ENCODE measurements around the gene C7orf25. TPM values are rescaled to one million over a fixed set of nuclear protein-coding genes. Genes with fewer than 3 reads are reported as not detected.

The C7orf25 gene
- total and polyA plus RNA-seq, 8 donors = 1.9 to 7.2 (median 2.7) TPM

- no peak for TF ChIP-seq CTCF (IDR thresholded peaks at IDR 0.05)
- peaks cover 4% of the 10 kb centered on the region in 2 donors for H3K4me1 ChIP-seq
- no peak overlapping the region for H3K4me3 ChIP-seq
- H3K36me3 ChIP-seq = no peaks in the 10 kb centered on the region
- no peaks in the 10 kb centered on the region for H3K27me3 ChIP-seq
- ATAC-seq = peak; percentile 67
- DNase-seq = no peak
- intact Hi-C loops (cut with DNase I) = no loop called here
- H3K27ac ChIP-seq = no peak overlapping the region
- peaks cover 0 to 6% of the 10 kb centered on the region in 2 donors for H3K9me3 ChIP-seq
Observed at GRCh38 chr7:42869131-42870020, 42.5 kb downstream of the C7orf25 start.

- H3K4me3 ChIP-seq = no peak overlapping the region
- no peaks in the 10 kb centered on the region for H3K27me3 ChIP-seq
- TF ChIP-seq CTCF (IDR thresholded peaks at IDR 0.05) = no peak
- H3K9me3 ChIP-seq = peaks cover 0 to 7% of the 10 kb centered on the region in 2 donors
- ATAC-seq (no peak), DNase-seq (no peak)
- no peak overlapping the region for H3K27ac ChIP-seq
- H3K4me1 ChIP-seq = peaks cover 4% of the 10 kb centered on the region in 2 donors
- intact Hi-C loops (cut with DNase I) = no loop called here
- no peaks in the 10 kb centered on the region for H3K36me3 ChIP-seq
Observed at GRCh38 chr7:42868480-42868879, 43.4 kb downstream of the C7orf25 start.

Other genes with a start within 250 kb of the C7orf25 start
- 100 to 1,000 TPM in 1 of 2 donors, 10 to 100 TPM in 1; 65.8 to 111 TPM for gene PSMA2, start 20.1 kb upstream of the C7orf25 start, total RNA-seq
- 100 to 1,000 TPM; 126 to 159 (median 143) TPM for gene PSMA2, start 20.1 kb upstream of the C7orf25 start, polyA plus RNA-seq (ENCODE audit: insufficient read length in 6 of 6)
- gene MRPL32, start 20.3 kb upstream of the C7orf25 start, total RNA-seq = 10 to 100 TPM; 38.5 to 53.3 TPM
- gene MRPL32, start 20.3 kb upstream of the C7orf25 start, polyA plus RNA-seq (ENCODE audit: insufficient read length in 6 of 6) = 10 to 100 TPM; 50.4 to 55.4 (median 54.5) TPM
- 1 to 10 TPM in 1 of 2 donors, under 1 TPM in 1; 0.29 to 1.4 TPM for gene HECW1, start 200.6 kb upstream of the C7orf25 start, total RNA-seq
- 1 to 10 TPM; 2.9 to 5.1 (median 3.6) TPM for gene HECW1, start 200.6 kb upstream of the C7orf25 start, polyA plus RNA-seq (ENCODE audit: insufficient read length in 6 of 6)